Measurements from ENCODE around the gene TBC1D10B.
"Not testable (repeated sequence)": the region's sequence is repeated elsewhere in the genome, so short reads cannot be mapped to it uniquely, and the experiment has no call there.

Gene TBC1D10B

DNA sequence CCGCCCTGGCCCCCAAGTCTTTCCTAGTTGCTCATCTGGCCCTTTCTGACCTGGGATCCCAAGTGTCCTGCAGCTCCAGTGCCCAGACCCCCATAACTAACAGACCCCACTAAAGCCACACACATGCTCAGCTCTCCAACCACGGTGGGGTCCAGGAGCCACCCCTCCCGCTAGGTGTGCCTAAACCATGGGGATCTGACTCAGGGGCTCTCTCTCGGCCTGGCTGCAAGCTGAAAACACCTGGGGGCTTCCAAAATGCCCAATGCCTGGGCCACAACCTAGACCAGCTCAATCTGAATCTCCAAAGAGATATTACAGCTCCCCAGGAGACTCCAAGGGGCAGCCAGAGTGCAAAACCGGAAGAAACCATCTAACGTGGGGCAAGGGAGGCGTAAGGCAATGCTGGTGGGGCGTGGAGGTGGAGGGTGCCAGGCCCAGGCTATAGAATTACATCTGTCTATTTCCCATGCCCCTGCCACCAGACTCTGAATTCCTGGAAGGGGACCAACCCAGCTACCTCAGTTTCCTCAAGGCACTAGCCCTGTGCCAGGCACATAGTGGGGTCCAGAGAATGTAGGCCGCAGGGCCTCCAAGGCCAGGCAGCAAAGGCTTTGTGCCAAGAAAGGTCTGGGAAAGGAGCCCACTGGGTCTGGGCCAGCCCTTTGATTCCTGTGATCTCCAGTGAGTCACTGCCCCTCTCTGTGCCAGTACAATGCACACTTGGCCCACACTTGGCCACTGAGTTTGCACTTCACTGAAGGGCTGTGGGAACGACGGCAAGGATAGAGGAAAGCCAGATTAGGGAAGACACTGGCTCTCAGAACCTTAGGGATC is 18.5 kb downstream of the TBC1D10B start:
- TF ChIP-seq TAF1 (IDR thresholded peaks at IDR 0.05; ENCODE audit: borderline replicate concordance, low read depth, low read length) = no peak
- TF ChIP-seq POLR2A (IDR thresholded peaks at IDR 0.05; ENCODE audit: low read depth, low read length) = no peak
- TF ChIP-seq POLR2AphosphoS5 (IDR thresholded peaks at IDR 0.05; ENCODE audit: low read depth, low read length) = no peak
- no peak for FAIRE-seq
- DNase-seq (ENCODE audit: insufficient read length) = no peak

DNA sequence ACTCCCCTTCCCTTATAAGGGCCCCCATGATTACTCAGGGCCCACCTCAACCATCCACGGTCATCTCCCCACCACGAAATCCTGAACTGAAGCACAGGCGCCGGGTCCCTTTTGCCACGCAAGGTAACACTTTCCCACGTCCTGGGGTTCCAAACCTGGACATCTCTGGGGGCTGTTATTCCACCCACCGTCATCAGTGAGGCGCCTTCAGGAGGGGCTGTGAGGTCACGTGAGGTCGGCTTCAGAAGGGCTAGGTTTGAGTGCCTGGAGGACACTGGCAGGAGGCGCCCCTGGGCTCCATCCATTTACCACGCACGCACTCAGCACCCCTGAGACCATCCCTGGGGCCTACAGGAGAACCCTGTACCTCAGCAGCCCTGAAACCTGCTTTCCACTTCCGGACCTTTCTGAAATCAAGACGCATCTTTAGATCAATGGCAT is 19.3 kb downstream of the TBC1D10B start:
- no peak for TF ChIP-seq POLR2A (IDR thresholded peaks at IDR 0.05; ENCODE audit: low read depth, low read length)
- TF ChIP-seq TAF1 (IDR thresholded peaks at IDR 0.05; ENCODE audit: borderline replicate concordance, low read depth, low read length) = no peak
- TF ChIP-seq POLR2AphosphoS5 (IDR thresholded peaks at IDR 0.05; ENCODE audit: low read depth, low read length) = no peak
- DNase-seq (ENCODE audit: insufficient read length) (no peak), FAIRE-seq (no peak)

DNA sequence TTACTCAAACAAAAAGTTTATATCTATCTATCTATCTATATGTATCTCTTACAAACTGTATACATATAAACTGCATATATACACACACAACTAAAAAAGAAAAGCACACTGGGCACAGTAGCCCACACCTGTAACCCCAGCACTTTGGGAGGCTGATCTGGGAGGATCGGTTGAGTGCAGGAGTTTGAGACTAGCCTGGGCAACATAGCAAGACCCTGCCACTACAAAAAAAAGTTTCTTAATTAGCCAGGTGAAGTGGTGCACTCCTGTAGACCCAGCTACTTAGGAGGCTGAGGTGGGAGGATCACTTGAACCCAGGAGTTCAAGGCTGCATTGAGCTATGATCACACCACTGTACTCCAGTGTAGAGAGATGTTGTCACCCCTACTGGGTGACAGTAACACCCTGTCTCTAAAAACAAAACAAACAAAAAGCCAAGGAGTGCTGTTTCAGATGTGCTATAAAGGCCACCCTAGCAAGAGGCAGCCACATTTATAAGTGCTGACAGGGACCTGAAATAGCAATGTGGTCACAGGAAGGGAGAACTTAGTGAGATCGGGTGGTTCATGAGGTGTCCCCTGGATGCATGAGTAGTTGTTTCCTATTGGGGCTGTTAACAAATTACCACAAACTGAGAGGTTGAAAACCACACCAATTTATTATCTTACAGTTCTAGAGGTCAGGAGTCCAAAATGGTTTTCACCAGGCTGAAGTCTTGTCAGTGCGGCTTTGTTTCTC is 20.0 kb downstream of the TBC1D10B start:
- TF ChIP-seq POLR2A (IDR thresholded peaks at IDR 0.05; ENCODE audit: low read depth, low read length) (no peak), TAF1 (IDR thresholded peaks at IDR 0.05; ENCODE audit: borderline replicate concordance, low read depth, low read length) (no peak)
- peak; percentile 92 for FAIRE-seq
- peak; percentile 46 for DNase-seq (ENCODE audit: insufficient read length)

DNA sequence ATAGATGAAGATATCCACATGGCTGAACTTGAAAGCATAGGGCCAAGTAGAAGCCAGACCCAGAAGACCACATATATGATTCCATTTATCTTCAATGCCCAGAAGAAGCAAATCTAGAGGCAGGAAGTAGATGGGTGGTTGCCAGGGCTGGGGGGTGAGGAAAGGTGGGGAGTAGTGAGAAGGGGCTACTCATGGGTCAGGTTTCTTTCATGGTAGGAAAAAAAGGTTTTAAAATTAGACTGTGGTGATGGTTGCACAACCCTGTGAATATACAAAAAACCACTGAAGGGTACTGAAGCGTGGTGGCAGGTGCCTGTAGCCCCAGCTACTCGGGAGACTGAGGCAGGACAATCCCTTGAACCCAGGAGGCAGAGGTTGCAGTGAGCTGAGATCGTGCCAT is 20.6 kb downstream of the TBC1D10B start:
- no peak for TF ChIP-seq TAF1 (IDR thresholded peaks at IDR 0.05; ENCODE audit: borderline replicate concordance, low read depth, low read length)
- TF ChIP-seq POLR2A (IDR thresholded peaks at IDR 0.05; ENCODE audit: low read depth, low read length) = no peak
- FAIRE-seq = no peak
- no peak for DNase-seq (ENCODE audit: insufficient read length)

DNA sequence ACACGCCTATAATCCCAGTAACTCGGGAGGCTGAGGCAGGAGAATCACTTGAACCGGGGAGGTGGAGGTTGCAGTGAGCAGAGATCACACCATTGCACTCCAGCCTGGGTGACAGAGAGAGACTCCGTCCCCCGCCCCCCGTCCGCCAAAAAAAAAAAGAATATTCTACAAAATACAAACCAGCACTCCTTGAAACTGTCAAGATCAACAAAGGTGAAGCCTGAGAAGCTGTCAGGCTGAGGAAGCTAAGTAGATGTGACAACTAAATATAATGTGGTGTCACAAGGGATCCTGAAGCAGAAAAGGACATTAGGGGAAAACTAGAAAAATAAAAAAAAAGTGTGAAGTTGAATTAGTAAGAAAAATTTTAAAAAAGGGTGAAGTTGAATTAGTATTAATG is 21.4 kb downstream of the TBC1D10B start:
- FAIRE-seq = no peak
- DNase-seq (ENCODE audit: insufficient read length) = no peak
- TF ChIP-seq TAF1 (IDR thresholded peaks at IDR 0.05; ENCODE audit: borderline replicate concordance, low read depth, low read length) (no peak), POLR2AphosphoS5 (IDR thresholded peaks at IDR 0.05; ENCODE audit: low read depth, low read length) (no peak), POLR2A (IDR thresholded peaks at IDR 0.05; ENCODE audit: low read depth, low read length) (no peak)

DNA sequence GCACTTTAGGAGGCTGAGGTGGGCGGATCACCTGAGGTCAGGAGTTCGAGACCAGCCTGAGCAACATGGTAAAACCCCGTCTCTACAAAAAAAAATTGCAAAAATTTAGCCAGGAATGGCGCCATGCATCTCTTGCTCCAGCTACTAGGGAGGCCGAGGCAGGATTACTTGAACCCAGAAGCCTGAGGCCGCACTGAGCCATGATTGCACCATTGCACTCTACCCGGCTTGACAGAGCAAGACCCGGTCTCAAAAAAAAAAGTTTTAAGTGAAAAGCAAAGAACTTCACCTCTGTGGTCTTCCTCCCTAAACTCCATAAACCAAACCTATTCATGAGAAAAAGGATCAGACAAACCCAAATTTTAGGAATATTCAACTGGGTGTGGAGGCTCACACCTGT is 22.2 kb downstream of the TBC1D10B start:
- DNase-seq (ENCODE audit: insufficient read length) = no peak
- TF ChIP-seq POLR2AphosphoS5 (IDR thresholded peaks at IDR 0.05; ENCODE audit: low read depth, low read length) (no peak), POLR2A (IDR thresholded peaks at IDR 0.05; ENCODE audit: low read depth, low read length) (no peak), TAF1 (IDR thresholded peaks at IDR 0.05; ENCODE audit: borderline replicate concordance, low read depth, low read length) (no peak)
- no peak for FAIRE-seq

DNA sequence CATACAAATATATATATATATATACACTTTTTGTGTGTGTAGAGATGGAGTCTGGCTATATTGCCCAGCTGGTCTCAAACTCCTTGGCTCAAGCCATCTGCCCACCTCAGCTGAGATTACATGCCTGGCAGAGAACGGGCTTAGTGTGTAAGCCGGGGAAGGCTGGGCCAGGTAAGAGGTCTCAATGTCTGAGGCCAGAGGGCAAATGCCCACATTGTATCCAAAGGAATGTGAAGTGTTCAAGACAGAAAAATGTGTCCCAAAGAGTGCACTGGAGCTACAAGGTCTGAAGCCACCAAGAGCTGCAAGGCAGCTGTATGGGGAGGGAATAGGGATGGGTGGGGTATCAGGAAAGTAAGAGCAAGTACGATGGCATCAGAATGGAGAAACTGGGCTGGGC is 24.0 kb downstream of the TBC1D10B start:
- no peak for TF ChIP-seq TAF1 (IDR thresholded peaks at IDR 0.05; ENCODE audit: borderline replicate concordance, low read depth, low read length)
- TF ChIP-seq POLR2AphosphoS5 (IDR thresholded peaks at IDR 0.05; ENCODE audit: low read depth, low read length) = no peak
- no peak for TF ChIP-seq POLR2A (IDR thresholded peaks at IDR 0.05; ENCODE audit: low read depth, low read length)
- FAIRE-seq (no peak), DNase-seq (ENCODE audit: insufficient read length) (no peak)

DNA sequence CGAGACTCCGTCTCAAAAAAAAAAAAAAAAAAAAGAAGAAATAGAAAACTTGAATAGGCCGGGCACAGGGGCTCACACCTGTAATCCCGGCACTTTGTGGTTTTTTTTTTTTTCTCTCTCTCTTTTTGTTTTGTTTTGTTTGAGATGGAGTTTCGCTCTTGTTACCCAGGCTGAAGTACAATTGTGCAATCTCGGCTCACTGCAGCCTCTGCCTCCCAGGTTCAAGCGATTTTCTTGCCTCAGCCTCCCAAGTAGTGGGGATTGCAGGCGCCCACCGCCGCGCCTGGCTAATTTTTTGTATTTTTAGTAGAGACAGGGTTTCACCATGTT is 26.8 kb downstream of the TBC1D10B start:
- not testable (repeated sequence) for DNase-seq (ENCODE audit: insufficient read length); FAIRE-seq

DNA sequence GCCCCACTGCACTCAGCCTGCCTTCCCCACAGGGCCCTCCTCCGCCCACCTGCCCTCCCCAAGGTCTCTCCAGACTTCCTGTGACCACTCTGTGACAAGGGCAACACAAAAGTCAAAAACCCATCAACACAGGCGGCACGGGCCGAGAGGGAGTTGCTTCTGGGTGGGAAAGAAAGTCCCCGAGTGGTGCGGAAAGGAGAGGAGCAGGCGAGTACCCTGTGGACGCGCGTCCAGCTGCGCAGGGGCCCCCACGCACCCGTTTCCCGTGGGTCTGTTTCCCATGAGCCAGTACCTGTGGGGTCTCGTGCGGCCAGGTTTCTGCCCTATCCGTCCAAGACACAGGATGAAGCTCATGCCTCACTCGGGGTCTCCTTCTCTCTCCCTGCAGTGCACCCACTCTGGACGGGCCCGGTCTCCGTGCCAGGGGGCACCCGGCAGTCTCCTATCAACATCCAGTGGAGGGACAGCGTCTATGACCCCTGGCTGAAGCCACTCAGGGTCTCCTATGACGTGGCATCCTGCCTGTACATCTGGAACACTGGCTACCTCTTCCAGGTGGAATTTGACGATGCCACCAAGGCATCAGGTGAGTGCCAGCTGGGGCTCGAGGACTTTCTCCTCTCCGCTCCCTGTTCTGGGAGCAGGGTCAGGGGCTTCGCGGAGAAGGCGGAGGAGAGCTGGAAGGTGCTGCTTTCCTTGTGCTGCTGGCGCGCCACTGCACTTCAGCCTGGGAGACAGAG is 27.4 kb downstream of the TBC1D10B start:
- no peak for DNase-seq (ENCODE audit: insufficient read length)
- FAIRE-seq = no peak
- TF ChIP-seq TAF1 (IDR thresholded peaks at IDR 0.05; ENCODE audit: borderline replicate concordance, low read depth, low read length) = no peak
- TF ChIP-seq POLR2AphosphoS5 (IDR thresholded peaks at IDR 0.05; ENCODE audit: low read depth, low read length) = no peak
- no peak for TF ChIP-seq POLR2A (IDR thresholded peaks at IDR 0.05; ENCODE audit: low read depth, low read length)

DNA sequence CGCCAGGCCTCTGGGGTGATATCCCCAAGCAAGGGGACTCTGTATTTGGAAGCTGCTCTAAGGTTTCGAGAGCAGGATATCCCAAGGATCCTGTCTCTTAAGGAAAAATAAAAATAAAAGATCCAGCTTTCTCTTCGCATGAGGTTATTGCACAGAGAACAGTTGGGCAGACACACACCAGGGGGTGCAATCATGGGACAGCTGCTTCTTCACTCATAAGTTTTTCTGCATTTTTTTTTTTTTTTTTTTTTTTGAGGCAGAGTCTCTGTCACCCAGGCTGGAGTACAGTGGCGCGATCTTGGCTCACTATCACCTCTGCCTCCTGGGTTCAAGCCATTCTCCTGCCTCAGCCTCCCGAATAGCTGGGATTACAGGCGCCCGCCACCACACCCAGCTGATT is 28.3 kb downstream of the TBC1D10B start:
- not testable (repeated sequence) for FAIRE-seq; DNase-seq (ENCODE audit: insufficient read length)

DNA sequence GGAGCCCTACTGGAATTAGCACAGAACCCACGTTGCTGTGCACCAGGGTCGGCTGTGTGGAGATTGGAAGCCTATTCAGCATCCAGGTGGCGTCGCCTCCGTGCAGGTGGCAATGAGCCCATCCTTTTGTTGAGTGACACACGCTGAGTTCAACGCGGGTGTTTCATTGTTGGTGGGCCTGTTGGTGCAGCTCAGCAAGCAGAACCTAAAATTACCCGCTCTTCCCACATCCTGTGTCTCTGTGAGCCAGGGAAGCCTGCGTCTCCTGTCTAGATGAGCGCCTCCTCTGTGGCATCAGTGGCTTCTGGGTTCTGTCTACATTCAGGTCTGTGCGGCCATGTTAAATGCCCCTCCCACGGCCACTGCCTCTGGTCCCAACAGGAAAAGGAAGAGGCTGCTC is 29.7 kb downstream of the TBC1D10B start:
- DNase-seq (ENCODE audit: insufficient read length) = no peak
- TF ChIP-seq TAF1 (IDR thresholded peaks at IDR 0.05; ENCODE audit: borderline replicate concordance, low read depth, low read length) (no peak), POLR2A (IDR thresholded peaks at IDR 0.05; ENCODE audit: low read depth, low read length) (no peak), POLR2AphosphoS5 (IDR thresholded peaks at IDR 0.05; ENCODE audit: low read depth, low read length) (no peak)
- no peak for FAIRE-seq

DNA sequence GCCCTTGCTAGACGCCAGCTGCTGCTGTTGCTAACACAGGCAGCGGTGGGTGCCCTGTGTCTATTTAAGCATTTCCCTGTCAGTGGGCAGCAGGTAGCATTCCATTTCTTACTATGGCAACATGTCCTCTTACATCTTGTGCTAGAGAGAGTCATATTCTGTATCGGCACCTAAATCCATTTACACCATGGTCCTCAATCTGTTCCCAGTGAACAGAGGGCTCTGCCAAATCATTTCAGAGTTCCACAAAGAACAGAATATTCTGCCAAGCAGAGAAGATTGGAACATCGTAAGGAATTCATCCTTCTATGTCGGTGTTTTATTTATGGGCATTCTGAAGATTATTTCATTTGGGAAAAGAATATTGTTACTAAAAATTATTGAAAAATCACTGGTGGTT is 31.6 kb downstream of the TBC1D10B start:
- not testable (repeated sequence) for DNase-seq (ENCODE audit: insufficient read length); FAIRE-seq

DNA sequence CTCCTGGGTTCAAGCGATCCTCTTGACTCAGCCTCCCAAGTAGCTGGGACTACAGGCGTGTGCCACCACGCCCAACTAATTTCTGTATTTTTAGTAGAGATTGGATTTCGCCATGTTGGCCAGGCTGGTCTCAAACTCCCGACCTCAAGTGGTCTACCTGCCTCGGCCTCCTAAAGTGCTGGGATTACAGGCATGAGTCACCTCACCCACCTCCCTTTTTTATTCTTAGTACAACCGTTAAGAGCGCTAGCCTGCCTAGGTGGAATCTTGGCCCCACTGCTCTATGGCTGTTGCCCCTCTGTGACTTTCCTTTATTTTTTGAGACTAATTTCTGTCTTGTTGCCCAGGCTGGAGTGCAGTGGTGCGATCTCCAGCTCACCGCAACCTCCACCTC is 32.3 kb downstream of the TBC1D10B start:
- not testable (repeated sequence) for DNase-seq (ENCODE audit: insufficient read length); FAIRE-seq

All from GM12892 (cell line).